A673 (cell line): ENCODE measurements around the gene FNDC3B. TPM values are rescaled to one million over a fixed set of nuclear protein-coding genes. Genes with fewer than 3 reads are reported as not detected.

Source experiments
- BruUV-seq: library from RNA; stranded (reverse); fragments of 400-500 nt; replicated peaks from 2 replicates; lab custom pipeline; 2021; lab: Mats Ljungman, UMichigan
- CTCF ChIA-PET: fragments of 300-600 bp; sonication (Branson Sonifier 250); formaldehyde crosslinking; loops from one replicate; lab custom pipeline; 2022; ENCODE audit warnings: antibody characterized with exemption; lab: Charles Lee
- POLR2A ChIA-PET: fragments of 300-600 bp; sonication (Branson Sonifier 250); formaldehyde crosslinking; loops from one replicate; lab custom pipeline; 2022; ENCODE audit warnings: antibody characterized with exemption; ENCODE audit not compliant: low non-redundant PET; lab: Charles Lee
- DNase-seq: peaks from one replicate; pipeline ENCODE4 v3.0.0-alpha.2; 2015; ENCODE audit warnings: low spot score
- H3K27ac ChIP-seq: fragments of 200-600 bp; sonication (generic); 2 replicates; pipeline ENCODE4 v1.5.1; 2016; ENCODE audit warnings: mixed run types, low read depth, mild to moderate bottlenecking, mixed read lengths, antibody characterized with exemption, low read length; ENCODE audit not compliant: poor library complexity, severe bottlenecking
- H3K27me3 ChIP-seq: fragments of 200-600 bp; sonication (generic); replicated peaks from 2 replicates; pipeline ENCODE4 v1.6.1; 2017; ENCODE audit warnings: mixed run types, low read depth, mild to moderate bottlenecking, mixed read lengths, antibody characterized with exemption, low read length; ENCODE audit not compliant: insufficient read depth, poor library complexity
- H3K36me3 ChIP-seq: fragments of 200-600 bp; sonication (generic); 2 replicates; pipeline ENCODE4 v1.6.1; 2016; ENCODE audit warnings: mixed run types, mild to moderate bottlenecking, mixed read lengths, antibody characterized with exemption, low read length; ENCODE audit not compliant: insufficient read depth, poor library complexity, severe bottlenecking
- H3K4me1 ChIP-seq: fragments of 200-600 bp; sonication (generic); 2 replicates; pipeline ENCODE4 v1.6.1; 2017; ENCODE audit warnings: mixed run types, mild to moderate bottlenecking, mixed read lengths, antibody characterized with exemption, low read length; ENCODE audit not compliant: insufficient read depth, poor library complexity, severe bottlenecking
- H3K4me3 ChIP-seq: fragments of 200-600 bp; sonication (generic); 2 replicates; pipeline ENCODE4 v1.5.1; 2016; ENCODE audit warnings: low read depth, mixed run types, mild to moderate bottlenecking, mixed read lengths, low read length; ENCODE audit not compliant: poor library complexity, severe bottlenecking
- H3K9me3 ChIP-seq: fragments of 200-600 bp; sonication (generic); 2 replicates; pipeline ENCODE4 v1.6.1; 2016; ENCODE audit warnings: mixed run types, low read depth, mild to moderate bottlenecking, mixed read lengths, antibody characterized with exemption, low read length; ENCODE audit not compliant: poor library complexity, severe bottlenecking
- CTCF ChIP-seq: fragments of 300-800, 200-600 bp; sonication (generic); conservative IDR thresholded peaks from 2 replicates; pipeline ENCODE4 v1.5.1; 2017; ENCODE audit warnings: low read depth, mild to moderate bottlenecking, antibody characterized with exemption, low read length, moderate library complexity, mixed read lengths
- EZH2 ChIP-seq: fragments of 200-600 bp; sonication (generic); IDR thresholded peaks from 2 replicates; pipeline ENCODE4 v1.6.1; 2017; ENCODE audit warnings: borderline replicate concordance, low read depth, mild to moderate bottlenecking, mixed read lengths, antibody characterized with exemption, low read length; ENCODE audit not compliant: poor library complexity, severe bottlenecking
- intact Hi-C: fragments of 100-400 bp; cut with micrococcal nuclease; formaldehyde crosslinking; loops from one replicate; pipeline ENCODE4 v1.10.0; 2022; ENCODE audit not compliant: unreplicated experiment
- total RNA-seq: library from RNA; stranded (reverse); gene quantifications from 2 replicates; pipeline ENCODE4 v1.2.3, GENCODE V29; 2021

FNDC3B gene
- total RNA-seq, 1 experiment from 2014 or later: 50.8 TPM

- no peak for DNase-seq
- ChIA-PET POLR2A (no interaction called here), CTCF (no interaction called here)
- no peak overlapping the region for H3K4me3 ChIP-seq
- H3K4me1 ChIP-seq: peaks cover 38% of the 10 kb centered on the region
- H3K36me3 ChIP-seq: peaks cover under 1% of the 10 kb centered on the region
- intact Hi-C loops: no loop called here
- no peak for TF ChIP-seq EZH2
- no peak for TF ChIP-seq CTCF
- BruUV-seq: no TSS peak
- no peak overlapping the region for H3K27ac ChIP-seq
- no peaks in the 10 kb centered on the region for H3K27me3 ChIP-seq
- no peaks in the 10 kb centered on the region for H3K9me3 ChIP-seq
Observed at GRCh38 chr3:172078244-172078643, 38.9 kb downstream of the FNDC3B start.

GRCh38 chr3:172078721-172079120 lies 39.3 kb downstream of the FNDC3B start:
- no peak for TF ChIP-seq EZH2
- TF ChIP-seq CTCF: no peak
- peaks cover 38% of the 10 kb centered on the region for H3K4me1 ChIP-seq
- H3K9me3 ChIP-seq: no peaks in the 10 kb centered on the region
- ChIA-PET CTCF (no interaction called here), POLR2A (no interaction called here)
- H3K27ac ChIP-seq: no peak overlapping the region
- H3K27me3 ChIP-seq: no peaks in the 10 kb centered on the region
- intact Hi-C loops: no loop called here
- H3K4me3 ChIP-seq: no peak overlapping the region
- no peak for DNase-seq
- H3K36me3 ChIP-seq: peaks cover 3% of the 10 kb centered on the region
- no TSS peak for BruUV-seq

- CTCF ChIA-PET: no interaction called here
- H3K9me3 ChIP-seq: no peaks in the 10 kb centered on the region
- DNase-seq: no peak
- H3K36me3 ChIP-seq: peaks cover 3% of the 10 kb centered on the region
- TF ChIP-seq EZH2 (no peak), CTCF (no peak)
- H3K27ac ChIP-seq: no peak overlapping the region
- peaks cover 32% of the 10 kb centered on the region for H3K4me1 ChIP-seq
- no TSS peak for BruUV-seq
- intact Hi-C loops: no loop called here
- no peak overlapping the region for H3K4me3 ChIP-seq
- POLR2A ChIA-PET: interaction anchor here (0.6 kb wide), 1 partner anchor 25 kb away, joined by 3 read pairs; no protein-coding TSS in a partner anchor
- H3K27me3 ChIP-seq: no peaks in the 10 kb centered on the region
Observed at GRCh38 chr3:172079326-172079976, 40.1 kb downstream of the FNDC3B start.
